HCT116 (cell line): ENCODE results near the gene AOC3. TPM values are rescaled to one million over a fixed set of nuclear protein-coding genes. Genes with fewer than 3 reads are reported as not detected.

Source experiments
- ATAC-seq: fragments of 200-7000 bp; cut with Tn5 transposase; 2 replicates; pipeline ENCODE4 v1.9.1; 2020; ENCODE audit warnings: mild to moderate bottlenecking, moderate library complexity
- BruUV-seq: library from RNA; stranded (reverse); fragments of 400-500 nt; replicated peaks from 2 replicates; lab custom pipeline; 2021; lab: Mats Ljungman, UMichigan
- CTCF ChIA-PET: fragments of 300-600 bp; sonication (Branson Sonifier 250); formaldehyde crosslinking; loops from one replicate; lab custom pipeline; 2021; ENCODE audit warnings: antibody characterized with exemption; lab: Charles Lee
- POLR2A ChIA-PET: fragments of 300-600, 350-600 bp; sonication (Branson Sonifier 250); formaldehyde crosslinking; loops from one replicate; lab custom pipeline; 2021; ENCODE audit warnings: antibody characterized with exemption; lab: Charles Lee
- RAD21 ChIA-PET, 2 experiments: fragments of 300-600 bp; sonication (Branson Sonifier 250); formaldehyde crosslinking; loops; one replicate each; lab custom pipeline; 2023; ENCODE audit warnings: low total read pairs in 2 of 2; ENCODE audit not compliant: uncharacterized antibody in 2 of 2, unreplicated experiment in 2 of 2, low non-redundant PET in 1 of 2; lab: Charles Lee
- DNase-seq: peaks from one replicate; pipeline ENCODE4 v3.0.0-alpha.2; 2010; ENCODE audit warnings: low read depth, low spot score
- H2AFZ ChIP-seq: fragments of 200-600 bp; shearing (Covaris generic), sonication (generic); 2 replicates; pipeline ENCODE4 v1.6.1; 2017; ENCODE audit warnings: low read depth, mixed run types, mixed read lengths, antibody characterized with exemption, low read length; ENCODE audit not compliant: poor library complexity, severe bottlenecking
- H3K27ac ChIP-seq: 2 replicates; pipeline ENCODE4 v1.5.1; 2012; ENCODE audit warnings: low read depth, low read length
- H3K27me3 ChIP-seq: fragments of 200-600 bp; sonication (generic); 2 replicates; pipeline ENCODE4 v1.6.1; 2016; ENCODE audit warnings: mixed run types, low read length, mixed read lengths; ENCODE audit not compliant: insufficient read depth
- H3K36me3 ChIP-seq, 2 experiments: fragments of 200-500 bp in 1 of 2; fragments of 200-600 bp in 1 of 2; sonication (Bioruptor generic) in 1 of 2; sonication (generic) in 1 of 2; 2 replicates each; pipeline versions ENCODE4 v1.5.1 to v1.6.1; 2014 to 2016; ENCODE audit warnings: low read length in 2 of 2, inconsistent platforms in 1 of 2, mixed read lengths in 1 of 2, mixed run types in 1 of 2; ENCODE audit not compliant: insufficient read depth in 2 of 2, control insufficient read depth in 1 of 2
- H3K4me1 ChIP-seq, 2 experiments: fragments of 200-600 bp in 1 of 2; sonication (generic) in 1 of 2; 2 replicates each; pipeline versions ENCODE4 v1.5.1 to v1.6.1; 2012 to 2017; ENCODE audit warnings: low read length in 2 of 2, inconsistent platforms in 1 of 2, mild to moderate bottlenecking in 1 of 2, mixed read lengths in 1 of 2, mixed run types in 1 of 2, moderate library complexity in 1 of 2; ENCODE audit not compliant: insufficient read depth in 2 of 2, control insufficient read depth in 1 of 2
- H3K4me2 ChIP-seq: fragments of 200-600 bp; sonication (generic); 2 replicates; pipeline ENCODE4 v1.6.1; 2017; ENCODE audit warnings: mixed run types, low read length, mixed read lengths
- H3K4me3 ChIP-seq, 2 experiments: fragments of 200-600 bp in 1 of 2; sonication (generic) in 1 of 2; replicated peaks in 1 of 2; 2 replicates each; pipeline ENCODE4 v1.5.1; 2011 to 2016; ENCODE audit warnings: low read length in 2 of 2, control low read depth in 1 of 2, low read depth in 1 of 2, mild to moderate bottlenecking in 1 of 2, mixed read lengths in 1 of 2, mixed run types in 1 of 2
- H3K79me2 ChIP-seq: fragments of 200-600 bp; sonication (generic); 2 replicates; pipeline ENCODE4 v1.6.1; 2017; ENCODE audit warnings: mild to moderate bottlenecking, mixed run types, low read length, moderate library complexity, mixed read lengths; ENCODE audit not compliant: insufficient read depth
- H3K9ac ChIP-seq: fragments of 200-600 bp; sonication (generic); 2 replicates; pipeline ENCODE4 v1.6.1; 2016; ENCODE audit warnings: low read length, mixed read lengths
- H3K9me2 ChIP-seq: fragments of 200-600 bp; sonication (generic), shearing (Covaris generic); 2 replicates; pipeline ENCODE4 v1.6.1; 2017; ENCODE audit warnings: mixed run types, mild to moderate bottlenecking, moderate library complexity; ENCODE audit not compliant: insufficient read depth
- H3K9me3 ChIP-seq, 2 experiments: fragments of 200-500 bp in 1 of 2; fragments of 200-600 bp in 1 of 2; sonication (Bioruptor generic) in 1 of 2; sonication (generic) in 1 of 2; 2 replicates each; pipeline ENCODE4 v1.6.1; 2014 to 2017; ENCODE audit warnings: low read length in 2 of 2, mixed read lengths in 2 of 2, inconsistent platforms in 1 of 2, low read depth in 1 of 2, mild to moderate bottlenecking in 1 of 2, mixed run types in 1 of 2, moderate library complexity in 1 of 2; ENCODE audit not compliant: control insufficient read depth in 1 of 2, insufficient read depth in 1 of 2
- H4K20me1 ChIP-seq: fragments of 200-600 bp; sonication (generic), shearing (Covaris generic); 2 replicates; pipeline ENCODE4 v1.6.1; 2017; ENCODE audit warnings: mixed run types, mild to moderate bottlenecking, moderate library complexity; ENCODE audit not compliant: insufficient read depth
- ATF3 ChIP-seq: IDR thresholded peaks from 2 replicates; pipeline ENCODE4 v1.6.1; 2012
- CBX3 ChIP-seq: IDR thresholded peaks from 2 replicates; pipeline ENCODE4 v1.6.1; 2012; ENCODE audit warnings: low read depth
- CEBPB ChIP-seq: IDR thresholded peaks from 2 replicates; pipeline ENCODE4 v1.6.1; 2012; ENCODE audit warnings: low read depth
- CTCF ChIP-seq, 3 experiments: fragments of 200-600 bp in 1 of 3; sonication (generic) in 1 of 3; IDR thresholded peaks in 2 of 3; conservative IDR thresholded peaks in 1 of 3; 2 replicates each; pipeline ENCODE4 v1.5.1; 2012 to 2017; ENCODE audit warnings: low read depth in 2 of 3, low read length in 2 of 3, antibody characterized with exemption in 1 of 3, borderline replicate concordance in 1 of 3, control low read depth in 1 of 3, mild to moderate bottlenecking in 1 of 3, mixed read lengths in 1 of 3, mixed run types in 1 of 3, moderate library complexity in 1 of 3; ENCODE audit not compliant: insufficient read depth in 1 of 3
- ELF1 ChIP-seq: IDR thresholded peaks from 2 replicates; pipeline ENCODE4 v1.6.1; 2012; ENCODE audit warnings: low read depth, borderline replicate concordance
- FOSL1 ChIP-seq: IDR thresholded peaks from 2 replicates; pipeline ENCODE4 v1.6.1; 2012; ENCODE audit warnings: low read depth
- MAX ChIP-seq: IDR thresholded peaks from 2 replicates; pipeline ENCODE4 v1.6.1; 2012
- POLR2A ChIP-seq: IDR thresholded peaks from 2 replicates; pipeline ENCODE4 v1.7.0; 2011; ENCODE audit warnings: borderline replicate concordance; ENCODE audit not compliant: insufficient read depth, insufficient read length; ENCODE audit errors: extremely low read depth
- POLR2AphosphoS5 ChIP-seq: IDR thresholded peaks from 2 replicates; pipeline ENCODE4 v1.6.1; 2011; ENCODE audit warnings: mild to moderate bottlenecking, low read depth, low read length, moderate library complexity
- RAD21 ChIP-seq: IDR thresholded peaks from 2 replicates; pipeline ENCODE4 v1.6.1; 2012; ENCODE audit warnings: low read depth, mild to moderate bottlenecking
- SP1 ChIP-seq: IDR thresholded peaks from 2 replicates; pipeline ENCODE4 v1.6.1; 2012; ENCODE audit warnings: low read depth
- SRF ChIP-seq: IDR thresholded peaks from 2 replicates; pipeline ENCODE4 v1.6.1; 2012; ENCODE audit warnings: low read depth
- TCF7L2 ChIP-seq: IDR thresholded peaks from 2 replicates; pipeline ENCODE4 v1.7.0; 2011; ENCODE audit warnings: borderline replicate concordance, inconsistent platforms; ENCODE audit not compliant: insufficient read depth, insufficient read length; ENCODE audit errors: extremely low read depth
- YY1 ChIP-seq: IDR thresholded peaks from 2 replicates; pipeline ENCODE4 v1.6.1; 2011; ENCODE audit warnings: low read length, low read depth, moderate library complexity, mild to moderate bottlenecking; ENCODE audit not compliant: insufficient replicate concordance; ENCODE audit errors: extremely low read depth
- ZBTB33 ChIP-seq: IDR thresholded peaks from 2 replicates; pipeline ENCODE4 v1.6.1; 2011; ENCODE audit warnings: mild to moderate bottlenecking, low read length, moderate library complexity; ENCODE audit not compliant: insufficient replicate concordance; ENCODE audit errors: extremely low read depth
- ZFX ChIP-seq: fragments of 450-650 bp; IDR thresholded peaks from 2 replicates; pipeline ENCODE4 v1.6.1; 2017
- ZNF274 ChIP-seq: fragments of 200-500 bp; sonication (Bioruptor generic); IDR thresholded peaks from 2 replicates; pipeline ENCODE4 v1.6.1; 2014; ENCODE audit warnings: mild to moderate bottlenecking, low read depth, low read length, inconsistent platforms
- intact Hi-C: fragments of 100-400 bp; cut with micrococcal nuclease; formaldehyde crosslinking; loops from 2 replicates; pipeline ENCODE4 v1.10.0; 2022
- total RNA-seq: library from RNA; stranded (reverse); gene quantifications from one replicate; pipeline ENCODE4 v1.2.1, GENCODE V29; 2021; ENCODE audit not compliant: unreplicated experiment

The AOC3 gene
- total RNA-seq, 1 experiment from 2014 or later = 5.9 TPM

- RAD21 ChIA-PET = no interaction called here
- Histone ChIP-seq H3K4me2 (no peak overlapping the region), H3K4me3 (no peak overlapping the region), H3K27ac (no peak overlapping the region), H3K36me3 (peaks cover 52% of the 10 kb centered on the region in 2 experiments), H2AFZ (no peak overlapping the region), H4K20me1 (no peaks in the 10 kb centered on the region), H3K9me2 (no peaks in the 10 kb centered on the region), H3K79me2 (peaks cover 14% of the 10 kb centered on the region), H3K4me1 (peaks cover 1 to 2% of the 10 kb centered on the region in 2 experiments; a peak in 2 of 4 replicates), H3K9me3 (no peaks in the 10 kb centered on the region), H3K27me3 (no peaks in the 10 kb centered on the region), H3K9ac (no peak overlapping the region)
- DNase-seq (no peak), ATAC-seq (no peak)
- no TSS peak for BruUV-seq
- no peak for TF ChIP-seq RAD21
- intact Hi-C loops = no loop called here
- CTCF ChIA-PET = interaction anchor here (1.0 kb wide), 1 partner anchor 19 kb away, joined by 3 read pairs; the partner anchor contains the start of genes CNTD1 and COA3
- POLR2A ChIA-PET = no interaction called here
Observed at GRCh38 chr17:42817866-42818265, 33.1 kb upstream of the AOC3 start.

GRCh38 chr17:42818379-42818778 lies 32.6 kb upstream of the AOC3 start:
- Histone ChIP-seq H2AFZ (no peak overlapping the region), H3K27ac (no peak overlapping the region), H3K79me2 (peaks cover 19% of the 10 kb centered on the region), H3K4me1 (peaks cover 2 to 7% of the 10 kb centered on the region in 2 experiments; a peak in 2 of 4 replicates), H3K9ac (no peak overlapping the region), H3K9me2 (no peaks in the 10 kb centered on the region), H3K27me3 (no peaks in the 10 kb centered on the region), H3K4me3 (no peak overlapping the region), H3K9me3 (no peaks in the 10 kb centered on the region), H4K20me1 (no peaks in the 10 kb centered on the region), H3K36me3 (peaks cover 51 to 52% of the 10 kb centered on the region in 2 experiments), H3K4me2 (no peak overlapping the region)
- no TSS peak for BruUV-seq
- ATAC-seq = no peak
- DNase-seq = no peak
- intact Hi-C loops = no loop called here
- CTCF ChIA-PET = interaction anchor here (1.0 kb wide), 1 partner anchor 20 kb away, joined by 3 read pairs; the partner anchor contains the start of genes CNTD1 and COA3
- TF ChIP-seq ELF1 (no peak), CEBPB (no peak), ZNF274 (no peak), MAX (no peak), YY1 (no peak), ZBTB33 (no peak), POLR2A (no peak), ATF3 (no peak), RAD21 (no peak), ZFX (no peak), CTCF (IDR thresholded peaks at IDR 0.05 in 2 of 3, conservative IDR thresholded peaks at IDR 0.05 in 1 of 3; ENCODE audit: borderline replicate concordance in 1 of 3, insufficient read depth in 1 of 3, low read depth in 2 of 3, low read length in 2 of 3) (no peak), POLR2AphosphoS5 (no peak), FOSL1 (no peak), CBX3 (no peak), SP1 (no peak), SRF (no peak), TCF7L2 (no peak)
- RAD21 ChIA-PET = no interaction called here
- POLR2A ChIA-PET = no interaction called here
